D341Med (cell line): Measurements from ENCODE around the gene GPAT3.
"Not testable (repeated sequence)": the region's sequence is repeated elsewhere in the genome, so short reads cannot be mapped to it uniquely, and the experiment has no call there.

ENCODE experiments used
- DNase-seq: peaks from one replicate; pipeline ENCODE4 v3.0.0; 2012; ENCODE audit warnings: low spot score

The GPAT3 gene

GRCh38 chr4:83604321-83604720, 68.4 kb downstream of the GPAT3 start:
- no peak for DNase-seq

- no peak for DNase-seq
These were observed 69.3 kb downstream of the GPAT3 start for GRCh38 chr4:83605210-83605609.

- DNase-seq, result no peak
These were observed 69.8 kb downstream of the GPAT3 start for GRCh38 chr4:83605744-83606172.

GRCh38 chr4:83606460-83606859, 70.6 kb downstream of the GPAT3 start:
- no peak for DNase-seq

GRCh38 chr4:83606898-83607297, 71.0 kb downstream of the GPAT3 start:
- no peak for DNase-seq

GRCh38 chr4:83609365-83609764, 73.5 kb downstream of the GPAT3 start:
- DNase-seq, result no peak

GRCh38 chr4:83610729-83611128, 74.8 kb downstream of the GPAT3 start:
- no peak for DNase-seq

GRCh38 chr4:83613023-83613422, 77.1 kb downstream of the GPAT3 start:
- no peak for DNase-seq

- no peak for DNase-seq
These were observed 78.1 kb downstream of the GPAT3 start for GRCh38 chr4:83613994-83614393.

- DNase-seq, result no peak
These were observed 80.3 kb downstream of the GPAT3 start for GRCh38 chr4:83616252-83616651.

GRCh38 chr4:83617371-83618035, 81.6 kb downstream of the GPAT3 start:
- no peak for DNase-seq

GRCh38 chr4:83618431-83618830, 82.5 kb downstream of the GPAT3 start:
- DNase-seq, result no peak

- no peak for DNase-seq
These were observed 83.2 kb downstream of the GPAT3 start for GRCh38 chr4:83618991-83619645.

- not testable (repeated sequence) for DNase-seq
These were observed 86.2 kb downstream of the GPAT3 start for GRCh38 chr4:83622127-83622526.

GRCh38 chr4:83625821-83626220, 89.9 kb downstream of the GPAT3 start:
- DNase-seq, result no peak

- DNase-seq, result no peak
These were observed 90.4 kb downstream of the GPAT3 start for GRCh38 chr4:83626245-83626836.

- no peak for DNase-seq
These were observed 94.2 kb downstream of the GPAT3 start for GRCh38 chr4:83629945-83630721.

GRCh38 chr4:83631066-83631465, 95.2 kb downstream of the GPAT3 start:
- DNase-seq, result no peak

- no peak for DNase-seq
These were observed 101.0 kb downstream of the GPAT3 start for GRCh38 chr4:83636930-83637329.

- DNase-seq, result peak; percentile 54
These were observed 104.1 kb downstream of the GPAT3 start for GRCh38 chr4:83639849-83640493.

GRCh38 chr4:83643036-83643435, 107.1 kb downstream of the GPAT3 start:
- no peak for DNase-seq
